ENCODE measurements around the gene ARHGEF7. TPM values are rescaled to one million over a fixed set of nuclear protein-coding genes. Genes with fewer than 3 reads are reported as not detected.

ARHGEF7 gene
- total RNA-seq, 2 donors from 2014 or later = 34.8 to 45.5 TPM

DNA sequence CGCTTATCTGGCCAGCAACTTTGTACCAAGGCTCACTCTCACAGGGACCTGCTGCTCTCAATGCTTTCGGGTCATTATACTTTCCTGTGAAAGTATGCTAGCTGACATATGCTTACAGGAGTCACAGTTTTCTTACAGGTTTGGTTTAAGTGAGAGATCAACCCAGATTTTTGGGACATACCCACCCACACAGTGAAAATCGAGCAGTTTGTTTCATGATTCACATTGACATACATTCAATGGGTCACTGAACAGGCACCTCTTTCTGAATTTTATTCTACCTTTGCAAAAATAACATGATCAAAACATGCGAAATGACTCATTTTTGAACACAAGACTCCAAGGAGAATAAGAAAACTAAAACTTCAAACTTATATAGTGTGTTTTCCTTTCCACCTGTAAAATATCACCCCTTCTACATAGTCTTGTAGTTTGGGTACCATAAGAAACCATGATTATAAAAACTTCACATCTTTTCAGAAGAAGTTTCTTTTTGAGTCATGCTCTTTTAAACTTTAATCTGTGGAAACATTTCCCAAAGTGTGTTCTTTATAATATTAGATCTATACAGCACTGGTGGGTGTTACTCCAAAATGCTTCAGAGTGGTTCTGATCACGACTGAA, 161.0 kb downstream of the ARHGEF7 start:
- ATAC-seq (no peak), DNase-seq (no peak)
- intact Hi-C loops (cut with DNase I) = no loop called here

DNA sequence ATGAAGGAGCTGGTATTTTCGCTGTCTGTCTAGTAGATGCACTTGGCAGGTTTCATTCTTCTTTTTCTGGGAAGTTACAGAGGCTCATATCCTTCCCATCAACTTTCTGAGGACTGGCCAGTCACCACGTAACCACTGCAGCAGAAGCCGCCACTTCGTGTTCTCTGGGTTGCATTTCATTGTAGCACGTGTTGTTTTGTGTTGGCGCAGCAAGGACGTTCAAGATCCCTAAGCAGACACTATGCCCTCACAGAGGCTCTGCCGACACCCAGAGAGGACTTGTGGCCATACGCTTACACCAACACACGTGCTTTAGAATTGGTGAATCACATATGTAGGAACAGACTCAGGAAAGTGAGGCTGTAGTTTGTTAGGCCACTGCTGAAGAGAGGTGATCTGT, 163.1 kb downstream of the ARHGEF7 start:
- ATAC-seq (peak; percentile 6 to 28), DNase-seq (no peak)
- intact Hi-C loops (cut with DNase I) = no loop called here

DNA sequence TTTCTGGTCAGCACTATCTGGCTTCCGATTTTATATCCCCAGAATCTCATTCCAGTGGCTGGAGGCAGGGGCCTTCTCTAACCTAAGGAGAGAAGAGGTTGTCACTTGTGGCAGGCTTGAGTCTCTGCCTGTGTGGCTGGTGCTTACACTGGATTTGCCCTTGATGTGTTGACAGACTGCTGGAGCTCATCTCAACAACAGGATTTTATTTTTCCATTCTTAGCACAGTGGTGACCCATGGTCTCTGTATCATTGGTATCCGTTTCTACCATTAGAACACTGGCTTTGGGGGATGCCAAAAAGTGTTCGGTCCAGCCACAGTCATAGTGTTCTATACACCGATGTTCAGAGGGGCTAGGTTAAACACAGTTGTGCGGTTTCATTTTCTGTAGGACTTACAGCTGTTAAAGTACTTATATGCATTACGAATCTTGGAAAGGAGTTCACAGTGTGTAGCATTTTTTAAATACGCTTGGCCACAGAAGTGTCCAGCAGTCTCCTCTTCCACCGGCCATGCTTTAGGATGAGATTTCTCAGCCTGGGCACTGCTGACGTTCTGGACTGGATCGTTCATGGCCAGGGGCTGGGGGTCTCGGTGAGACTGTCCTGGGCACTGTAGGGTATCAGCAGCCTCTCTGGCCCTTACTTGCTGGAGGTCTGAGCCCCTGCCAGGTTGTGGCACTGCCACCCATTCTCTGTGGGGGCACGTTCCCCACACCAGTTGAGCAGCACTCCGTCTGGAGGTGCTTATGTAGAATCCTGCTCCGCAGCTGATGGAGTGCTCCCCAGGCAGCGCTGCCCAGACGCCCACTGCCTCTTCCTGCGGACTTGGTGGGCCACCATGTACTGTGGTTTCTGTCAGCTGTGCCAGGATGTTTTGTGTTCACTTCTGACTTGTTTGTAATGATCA, 163.9 kb downstream of the ARHGEF7 start:
- DNase-seq (no peak), ATAC-seq (peak; percentile 64 to 74)
- intact Hi-C loops (cut with DNase I) = no loop called here

DNA sequence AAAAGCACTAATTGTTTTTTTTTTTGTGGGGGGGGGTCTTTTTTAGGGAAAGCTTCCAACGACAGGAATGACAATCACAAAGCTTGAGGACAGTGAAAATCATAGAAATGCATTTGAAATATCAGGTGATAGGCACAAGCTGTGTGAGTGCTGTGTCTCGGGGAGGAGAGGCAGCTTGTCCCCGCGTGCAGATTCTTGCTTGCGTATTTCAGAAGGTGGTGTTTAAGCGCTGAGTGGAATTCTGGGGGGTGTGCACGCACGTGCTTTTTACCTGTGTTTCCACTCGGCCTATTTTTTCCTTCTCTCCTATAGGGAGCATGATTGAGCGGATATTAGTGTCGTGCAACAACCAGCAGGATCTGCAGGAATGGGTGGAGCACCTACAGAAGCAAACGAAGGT, 165.1 kb downstream of the ARHGEF7 start:
- intact Hi-C loops (cut with DNase I) = loop anchor here in 1 of 2 donors (5.0 to 10.0 kb wide), 2 partner anchors 33 to 55 kb away; no protein-coding TSS in a partner anchor
- no peak for DNase-seq
- ATAC-seq = no peak

DNA sequence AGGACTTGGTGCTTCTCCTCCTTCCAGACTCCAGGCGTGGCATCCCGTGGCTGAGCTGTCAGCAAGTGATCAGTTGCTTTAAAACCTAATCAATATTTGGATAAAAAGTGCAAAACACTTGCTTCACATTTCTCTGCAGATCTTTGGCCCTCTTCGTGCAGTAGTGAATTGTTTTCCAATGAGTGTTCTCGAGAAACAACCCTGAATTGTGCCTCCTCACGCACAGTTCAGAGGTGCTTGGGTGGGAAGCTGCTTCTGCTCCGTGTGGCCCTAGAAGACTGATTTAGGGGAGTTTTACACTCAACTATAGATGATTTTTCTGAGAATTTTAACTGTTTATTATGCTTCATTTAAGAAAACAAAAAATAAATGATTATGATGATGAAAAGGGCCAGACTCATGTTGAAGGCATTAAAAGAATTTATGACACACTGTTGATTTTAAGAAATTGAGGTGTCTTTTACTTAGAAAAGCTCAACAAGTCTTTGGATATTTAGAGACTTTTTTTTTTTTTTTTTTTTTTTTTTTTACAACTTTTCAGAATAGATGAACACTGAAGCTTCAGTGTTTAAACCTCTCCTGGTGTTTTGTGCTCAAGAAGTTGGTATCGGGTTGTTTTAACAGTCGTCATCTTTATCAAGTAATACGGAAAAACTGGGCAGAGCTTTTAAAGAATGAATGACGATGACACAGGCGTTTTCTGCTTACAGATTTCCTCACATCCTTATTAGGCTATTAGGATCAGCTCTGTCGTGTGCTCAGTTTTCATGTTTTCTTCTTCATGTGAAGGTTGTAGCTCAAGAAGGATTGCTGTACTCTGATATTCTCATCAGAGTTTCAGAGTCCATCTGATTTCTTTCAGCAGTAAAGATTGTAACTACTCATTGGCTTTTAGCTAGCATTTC, 165.8 kb downstream of the ARHGEF7 start:
- peak in 1 of 2 donors; percentile 5 for ATAC-seq
- intact Hi-C loops (cut with DNase I) = loop anchor here in 1 of 2 donors (5.0 to 10.0 kb wide), 2 partner anchors 34 to 56 kb away; no protein-coding TSS in a partner anchor

DNA sequence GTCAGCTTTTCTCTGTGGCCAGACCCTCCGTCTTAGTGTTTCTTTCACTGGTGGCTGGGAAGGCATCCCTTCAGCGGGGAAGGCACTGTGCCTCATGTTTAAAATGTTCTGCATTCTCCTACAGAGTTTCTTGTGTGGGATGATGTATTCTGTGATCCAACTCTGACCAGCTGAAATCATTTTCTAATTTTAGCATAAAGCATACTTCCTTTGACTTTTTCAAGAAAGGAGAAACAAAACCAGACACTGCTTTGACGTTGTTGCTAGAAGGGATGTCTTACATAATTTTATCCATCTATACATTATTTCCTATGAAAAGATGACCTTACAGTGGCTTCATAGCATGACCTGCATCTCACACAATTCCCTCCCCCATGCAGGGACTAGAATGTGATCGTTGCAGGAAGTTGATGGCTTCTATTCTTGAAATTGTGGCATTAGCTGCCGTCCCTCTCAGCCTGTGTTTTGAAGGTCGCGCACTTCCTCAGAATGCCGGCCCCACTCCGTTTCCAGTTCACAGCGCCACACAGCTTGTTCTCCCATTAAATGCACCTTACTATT, 166.7 kb downstream of the ARHGEF7 start:
- DNase-seq (no peak), ATAC-seq (peak; percentile 18 to 45)

More for the DNA sequence above, 165.8 kb downstream of the ARHGEF7 start:
- DNase-seq = no peak

DNA sequence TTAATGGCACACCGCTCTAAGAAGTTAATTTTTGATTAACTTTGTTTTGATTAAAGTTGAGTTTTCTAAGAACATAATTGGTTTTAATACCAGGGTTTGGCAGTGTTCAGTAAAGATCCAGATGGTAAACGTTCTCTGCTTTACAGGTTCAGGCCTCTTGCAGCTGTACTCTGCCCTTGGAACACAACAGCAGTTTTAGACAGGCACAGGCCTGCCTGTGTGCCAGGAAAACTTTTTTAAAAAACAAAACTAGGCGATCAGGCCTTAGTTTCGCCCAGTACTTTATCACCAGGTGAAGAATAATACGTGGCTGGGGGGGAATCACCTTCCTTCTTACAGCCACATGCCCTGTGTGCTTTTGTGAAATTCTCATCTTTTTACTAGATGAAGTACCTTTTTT, 167.3 kb downstream of the ARHGEF7 start:
- DNase-seq = no peak
- ATAC-seq = no peak
- intact Hi-C loops (cut with DNase I) = loop anchor here in 1 of 2 donors (5.0 to 10.0 kb wide), 2 partner anchors 35 to 58 kb away; no protein-coding TSS in a partner anchor

More for the DNA sequence above, 166.7 kb downstream of the ARHGEF7 start:
- intact Hi-C loops (cut with DNase I) = loop anchor here in 1 of 2 donors (5.0 to 10.0 kb wide), 2 partner anchors 35 to 57 kb away; no protein-coding TSS in a partner anchor

DNA sequence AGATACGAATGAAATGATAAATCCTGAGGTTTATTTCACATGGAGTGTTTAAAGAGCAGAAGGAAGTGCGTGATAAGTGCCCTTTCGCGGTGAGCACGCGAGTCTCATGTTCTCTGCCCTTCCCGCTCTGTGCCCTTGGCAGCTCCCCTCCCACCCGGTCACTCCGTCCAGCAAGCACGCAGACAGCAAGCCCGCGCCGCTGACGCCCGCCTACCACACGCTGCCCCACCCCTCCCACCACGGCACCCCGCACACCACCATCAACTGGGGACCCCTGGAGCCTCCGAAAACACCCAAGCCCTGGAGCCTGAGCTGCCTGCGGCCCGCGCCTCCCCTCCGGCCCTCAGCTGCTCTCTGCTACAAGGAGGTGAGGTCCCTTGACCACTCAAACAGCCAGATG, 167.9 kb downstream of the ARHGEF7 start:
- peak; percentile 58 to 71 for ATAC-seq
- intact Hi-C loops (cut with DNase I) = loop anchor here in 1 of 2 donors (5.0 to 10.0 kb wide), 2 partner anchors 36 to 58 kb away; no protein-coding TSS in a partner anchor
- peak; percentile 72 for DNase-seq

DNA sequence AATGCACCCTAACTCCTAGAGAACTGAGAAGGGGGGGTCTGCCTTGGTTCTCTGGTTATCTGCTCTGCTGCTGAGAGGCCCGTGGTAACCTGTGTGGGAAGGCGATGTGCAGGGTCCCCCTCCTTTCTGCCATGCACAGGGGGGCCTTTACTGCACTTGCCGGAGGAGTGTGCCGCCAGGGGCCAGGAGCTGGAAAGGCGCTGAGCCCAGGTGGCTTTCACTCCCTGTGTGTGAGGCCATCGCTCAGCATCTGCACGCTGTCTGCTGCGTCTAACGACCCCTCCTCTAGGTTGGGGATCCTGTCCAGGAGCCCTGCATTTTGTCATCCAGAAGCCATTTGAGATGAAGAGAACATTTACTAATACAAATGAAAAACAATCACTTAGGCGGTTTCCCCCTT, 168.3 kb downstream of the ARHGEF7 start:
- intact Hi-C loops (cut with DNase I) = loop anchor here in 1 of 2 donors (5.0 to 10.0 kb wide), 2 partner anchors 36 to 59 kb away; no protein-coding TSS in a partner anchor
- ATAC-seq (no peak), DNase-seq (no peak)

DNA sequence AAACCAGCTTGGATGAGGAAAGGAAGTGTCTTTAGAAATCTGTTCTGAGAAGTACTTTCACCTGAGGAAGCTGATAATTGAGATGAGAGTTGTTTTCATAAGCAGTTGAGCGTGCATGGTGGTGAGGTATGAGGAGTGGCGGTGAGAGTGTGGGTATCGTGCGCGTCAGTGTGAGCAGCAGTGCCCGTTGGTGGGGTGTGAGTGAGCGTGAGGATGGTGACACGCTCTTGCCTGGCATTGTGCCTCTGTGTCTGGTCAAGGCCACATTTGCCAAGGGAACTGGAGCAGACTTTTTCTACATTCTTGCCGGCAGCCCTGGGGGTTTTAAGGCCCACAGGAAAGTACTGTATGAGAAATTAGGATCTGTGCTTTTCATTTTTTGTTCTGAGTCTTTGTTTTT, 168.9 kb downstream of the ARHGEF7 start:
- intact Hi-C loops (cut with DNase I) = loop anchor here in 1 of 2 donors (5.0 to 10.0 kb wide), 2 partner anchors 37 to 59 kb away; no protein-coding TSS in a partner anchor
- DNase-seq (no peak), ATAC-seq (peak in 1 of 2 donors; percentile 26)

DNA sequence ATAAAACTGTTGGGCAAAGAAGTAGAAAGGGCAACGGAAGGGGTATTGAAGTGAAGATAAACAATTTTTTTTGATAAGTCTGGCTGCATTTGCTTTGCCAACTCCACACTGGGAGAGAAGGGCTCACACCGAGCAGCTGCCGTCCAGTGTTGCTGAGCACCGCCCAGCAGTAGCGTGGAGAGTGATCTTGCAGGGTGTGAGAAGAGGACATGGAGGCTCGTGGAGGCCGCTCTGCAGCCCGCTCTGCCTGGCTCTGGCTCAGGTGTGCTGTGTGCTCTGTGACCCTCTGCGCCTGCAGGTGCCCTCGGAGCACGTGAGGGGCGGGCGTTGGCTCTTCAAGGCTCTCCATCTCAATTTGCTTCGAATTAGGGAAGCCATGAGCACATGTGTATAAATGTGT, 169.5 kb downstream of the ARHGEF7 start:
- DNase-seq = no peak
- intact Hi-C loops (cut with DNase I) = loop anchor here in 1 of 2 donors (5.0 to 10.0 kb wide), 2 partner anchors 37 to 60 kb away; no protein-coding TSS in a partner anchor
- peak in 1 of 2 donors; percentile 7 for ATAC-seq

DNA sequence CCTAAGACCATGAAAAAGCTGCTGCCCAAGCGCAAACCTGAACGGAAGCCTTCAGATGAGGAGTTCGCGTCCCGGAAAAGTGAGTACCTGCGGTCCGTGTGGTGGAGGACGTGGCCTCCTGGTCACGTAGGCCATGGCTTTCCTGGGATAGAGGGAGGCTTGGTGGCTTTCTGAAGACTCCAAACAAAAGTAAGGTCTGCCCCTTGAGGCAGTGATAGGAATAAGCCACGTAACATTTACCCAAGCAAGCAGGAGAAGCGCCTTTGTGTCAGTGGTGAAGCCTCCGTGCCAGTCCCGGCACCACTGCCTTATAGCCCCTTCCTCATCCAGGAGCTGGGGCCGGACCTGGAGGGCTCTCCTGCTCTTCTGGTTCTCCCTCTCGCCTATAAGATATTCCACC, 171.1 kb downstream of the ARHGEF7 start:
- intact Hi-C loops (cut with DNase I) = loop anchor here in 1 of 2 donors (10.0 kb wide), 1 partner anchor 61 kb away; no protein-coding TSS in a partner anchor
- DNase-seq (no peak), ATAC-seq (no peak)

DNA sequence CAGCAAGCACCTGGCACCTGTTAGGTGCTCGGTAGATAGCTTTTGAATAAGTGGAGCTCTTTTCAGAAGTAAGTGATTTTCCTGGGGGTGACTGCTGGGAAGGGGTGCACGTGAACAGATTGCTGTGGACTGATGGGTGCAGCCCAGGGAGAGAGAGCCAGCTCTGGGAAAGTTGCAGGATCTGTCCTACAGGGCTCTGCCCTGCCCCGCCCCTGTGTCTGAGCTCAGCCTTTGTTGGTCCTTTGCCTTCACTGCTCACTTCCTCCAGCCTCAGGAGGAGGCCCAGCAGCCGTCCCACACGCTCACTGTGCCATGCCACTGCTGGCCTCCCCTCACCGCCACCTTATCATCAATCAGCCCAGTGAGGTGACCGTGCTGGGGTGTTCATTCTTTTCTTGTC, 171.6 kb downstream of the ARHGEF7 start:
- DNase-seq = no peak
- intact Hi-C loops (cut with DNase I) = loop anchor here in 1 of 2 donors (10.0 kb wide), 1 partner anchor 62 kb away; no protein-coding TSS in a partner anchor
- no peak for ATAC-seq

DNA sequence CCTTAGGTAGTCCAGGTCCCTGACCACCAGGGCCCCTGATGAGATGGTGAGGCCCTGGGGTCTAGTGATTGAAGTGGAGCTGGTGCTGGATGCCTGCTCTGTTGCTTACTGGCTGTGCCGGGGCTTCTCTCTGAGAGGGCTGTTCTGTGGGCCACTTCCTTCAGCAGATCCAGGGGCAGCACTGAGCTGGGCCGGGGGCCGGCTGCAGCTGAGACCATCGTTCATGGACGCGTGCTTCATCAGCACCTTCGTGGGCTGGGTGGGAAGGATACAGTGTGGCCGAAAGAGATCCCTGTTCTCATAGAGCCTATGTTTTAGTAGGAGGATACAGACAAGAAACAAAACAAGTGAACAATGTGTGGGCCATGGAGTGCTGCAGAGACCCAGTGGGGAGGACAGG, 172.1 kb downstream of the ARHGEF7 start:
- no peak for DNase-seq
- intact Hi-C loops (cut with DNase I) = loop anchor here in 1 of 2 donors (10.0 kb wide), 1 partner anchor 62 kb away; no protein-coding TSS in a partner anchor
- ATAC-seq = no peak

DNA sequence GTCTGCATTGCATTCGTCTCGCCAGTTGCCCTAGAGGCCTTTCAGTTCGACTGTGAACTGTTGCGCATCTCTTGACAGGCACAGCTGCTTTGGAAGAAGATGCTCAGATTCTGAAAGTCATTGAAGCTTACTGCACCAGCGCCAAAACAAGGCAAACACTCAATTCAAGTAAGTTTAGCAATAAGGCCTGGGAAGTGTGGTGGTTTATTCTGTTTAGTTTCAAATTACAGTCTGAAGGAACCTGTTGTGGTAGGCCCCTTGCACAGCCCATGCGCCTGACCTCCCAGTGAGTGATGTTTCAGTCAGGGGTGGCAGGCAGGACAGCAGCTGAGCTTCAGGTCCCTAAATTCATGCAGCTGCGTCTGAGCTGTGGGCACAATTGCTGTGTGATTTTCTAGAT, 173.2 kb downstream of the ARHGEF7 start:
- ATAC-seq = no peak
- intact Hi-C loops (cut with DNase I) = loop anchor here in 1 of 2 donors (10.0 kb wide), 1 partner anchor 63 kb away; no protein-coding TSS in a partner anchor
- DNase-seq = no peak

DNA sequence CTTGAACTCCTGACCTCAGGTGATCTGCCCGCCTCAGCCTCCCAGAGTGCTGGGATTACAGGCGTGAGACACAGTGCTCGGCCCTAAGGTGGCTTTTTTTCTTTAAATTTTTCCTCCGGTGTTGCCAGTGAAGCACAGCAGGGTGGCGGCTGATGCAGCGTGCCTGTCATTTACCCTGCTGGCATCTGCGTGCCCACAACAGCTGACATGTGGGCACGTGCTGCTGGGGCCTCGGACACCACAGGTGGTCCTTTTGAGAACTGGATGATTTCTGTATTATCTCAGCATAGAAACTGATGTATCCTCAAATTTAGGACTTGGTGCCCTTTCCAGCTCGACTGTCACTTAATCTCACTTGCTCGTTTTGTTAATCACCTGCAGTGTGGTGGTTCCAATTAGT, 174.1 kb downstream of the ARHGEF7 start:
- ATAC-seq (no peak), DNase-seq (no peak)
- intact Hi-C loops (cut with DNase I) = loop anchor here in 1 of 2 donors (10.0 kb wide), 1 partner anchor 64 kb away; no protein-coding TSS in a partner anchor

DNA sequence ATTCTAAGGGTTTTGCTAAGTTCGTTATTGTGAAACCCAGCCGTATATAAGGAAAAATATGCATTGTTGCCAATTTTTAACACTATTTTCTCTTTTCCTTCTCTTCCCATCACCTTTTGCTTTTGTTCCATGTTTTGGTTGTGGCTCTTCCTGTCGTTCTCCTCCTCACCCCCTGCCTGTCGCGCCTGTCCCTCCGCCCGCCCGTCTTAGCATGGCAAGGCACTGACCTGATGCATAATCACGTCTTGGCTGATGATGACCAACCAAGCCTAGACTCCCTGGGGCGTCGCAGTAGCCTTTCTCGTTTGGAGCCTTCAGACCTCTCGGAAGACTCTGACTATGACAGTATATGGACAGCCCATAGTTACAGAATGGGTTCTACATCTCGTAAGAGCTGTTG, 176.8 kb downstream of the ARHGEF7 start:
- no peak for DNase-seq
- intact Hi-C loops (cut with DNase I) = no loop called here
- ATAC-seq = no peak
